CD14-positive monocyte (primary cell): Measurements from ENCODE around the gene CDC37. TPM values are rescaled to one million over a fixed set of nuclear protein-coding genes. Genes with fewer than 3 reads are reported as not detected.
A peak's percentile ranks its signal among the peaks of the same experiment; 100 is the strongest.

Experiments
- DNase-seq, 3 donors: peaks; one replicate each; pipeline ENCODE4 v3.0.0-alpha.2; 2011 to 2022
- H2AFZ ChIP-seq: 2 replicates; pipeline ENCODE4 v1.6.0; 2012; ENCODE audit warnings: mild to moderate bottlenecking, low read depth, low read length, inconsistent platforms; ENCODE audit not compliant: insufficient read depth, poor library complexity, severe bottlenecking
- H3K27ac ChIP-seq, 2 donors: 1 replicate in 1 of 2; 2 replicates in 1 of 2; pipeline ENCODE4 v1.5.1; 2012 to 2013; ENCODE audit warnings: low read length in 2 of 2, control low read depth in 1 of 2, inconsistent platforms in 1 of 2, low read depth in 1 of 2, mild to moderate bottlenecking in 1 of 2
- H3K27me3 ChIP-seq, 2 donors: one replicate each; pipeline versions ENCODE4 v1.6.0 to v1.6.1; 2011 to 2013; ENCODE audit warnings: low read length in 2 of 2; ENCODE audit not compliant: control insufficient read depth in 2 of 2, insufficient read depth in 2 of 2
- H3K36me3 ChIP-seq, 2 donors: replicated peaks in 1 of 2; 1 replicate in 1 of 2; 2 replicates in 1 of 2; pipeline versions ENCODE4 v1.5.1 to v1.6.1; 2012 to 2013; ENCODE audit warnings: low read length in 2 of 2, control low read depth in 1 of 2, inconsistent platforms in 1 of 2, mild to moderate bottlenecking in 1 of 2; ENCODE audit not compliant: insufficient read depth in 2 of 2, control insufficient read depth in 1 of 2
- H3K4me1 ChIP-seq, 2 donors: 1 replicate in 1 of 2; 2 replicates in 1 of 2; pipeline versions ENCODE4 v1.5.1 to v1.6.1; 2012 to 2013; ENCODE audit warnings: low read length in 2 of 2, control low read depth in 1 of 2, inconsistent platforms in 1 of 2, mild to moderate bottlenecking in 1 of 2, moderate library complexity in 1 of 2; ENCODE audit not compliant: insufficient read depth in 2 of 2, control insufficient read depth in 1 of 2
- H3K4me2 ChIP-seq: replicated peaks from 2 replicates; pipeline ENCODE3; 2012; ENCODE audit warnings: low read length, moderate library complexity, mild to moderate bottlenecking; ENCODE audit not compliant: poor library complexity, severe bottlenecking; ENCODE audit errors: extremely low read depth
- H3K4me3 ChIP-seq, 3 experiments: fragments of 200-600 bp in 1 of 3; sonication (generic) in 1 of 3; replicated peaks in 1 of 3; 1 replicate in 2 of 3; 2 replicates in 1 of 3; pipeline ENCODE4 v1.5.1; 2011 to 2013; ENCODE audit warnings: low read length in 3 of 3, mild to moderate bottlenecking in 3 of 3, control low read depth in 2 of 3, low read depth in 2 of 3, inconsistent platforms in 1 of 3, moderate library complexity in 1 of 3
- H3K79me2 ChIP-seq: 2 replicates; pipeline ENCODE4 v1.6.0; 2012; ENCODE audit warnings: mild to moderate bottlenecking, control low read depth, inconsistent platforms, low read length, moderate library complexity; ENCODE audit not compliant: insufficient read depth
- H3K9ac ChIP-seq: 2 replicates; pipeline ENCODE4 v1.6.0; 2017; ENCODE audit warnings: low read length, mild to moderate bottlenecking; ENCODE audit not compliant: insufficient read depth, poor library complexity, severe bottlenecking
- H3K9me3 ChIP-seq, 2 donors: replicated peaks in 1 of 2; 1 replicate in 1 of 2; 2 replicates in 1 of 2; pipeline versions ENCODE4 v1.5.1 to v1.6.1; 2012 to 2013; ENCODE audit warnings: low read length in 2 of 2, control low read depth in 1 of 2; ENCODE audit not compliant: control insufficient read depth in 1 of 2, insufficient read depth in 1 of 2
- H4K20me1 ChIP-seq: 2 replicates; pipeline ENCODE4 v1.6.0; 2012; ENCODE audit warnings: mild to moderate bottlenecking, low read length, control low read depth, moderate library complexity; ENCODE audit not compliant: insufficient read depth
- H3K27ac Mint-ChIP-seq, 7 donors: one replicate each; pipeline ENCODE4 v1.8.0; 2020; ENCODE audit warnings: mild to moderate bottlenecking in 7 of 7, mixed read lengths in 7 of 7, moderate library complexity in 6 of 7, inconsistent platforms in 2 of 7
- H3K27me3 Mint-ChIP-seq, 3 donors: one replicate each; pipeline ENCODE4 v1.8.0; 2021 to 2022; ENCODE audit warnings: low read depth in 3 of 3, mild to moderate bottlenecking in 3 of 3, mixed read lengths in 3 of 3, moderate library complexity in 3 of 3, inconsistent platforms in 1 of 3
- H3K36me3 Mint-ChIP-seq, 2 donors: one replicate each; pipeline ENCODE4 v1.8.0; 2020; ENCODE audit warnings: mixed read lengths in 2 of 2, inconsistent platforms in 1 of 2, mild to moderate bottlenecking in 1 of 2
- H3K4me1 Mint-ChIP-seq: one replicate; pipeline ENCODE4 v1.8.0; 2020; ENCODE audit warnings: mild to moderate bottlenecking, mixed read lengths
- H3K4me3 Mint-ChIP-seq, 2 donors: one replicate each; pipeline ENCODE4 v1.8.0; 2020; ENCODE audit warnings: mild to moderate bottlenecking in 2 of 2, mixed read lengths in 2 of 2, moderate library complexity in 1 of 2
- H3K9me3 Mint-ChIP-seq, 7 donors: one replicate each; pipeline ENCODE4 v1.8.0; 2020 to 2022; ENCODE audit warnings: mixed read lengths in 7 of 7, mild to moderate bottlenecking in 6 of 7, moderate library complexity in 6 of 7, inconsistent platforms in 2 of 7
- CTCF ChIP-seq: fragments of 200-600 bp; IDR thresholded peaks from one replicate; pipeline ENCODE4 v1.8.0; 2022; ENCODE audit warnings: antibody characterized with exemption, mild to moderate bottlenecking
- WGBS: methylation state at CpG from one replicate; pipeline ENCODE4 v1.1.5; 2013; ENCODE audit warnings: missing lambda C conversion rate; ENCODE audit not compliant: insufficient coverage; 5-methylcytosine and 5-hydroxymethylcytosine counted together
- intact Hi-C, 2 donors: fragments of 100-400 bp; cut with micrococcal nuclease; formaldehyde crosslinking; loops; one replicate each; pipeline versions ENCODE4 v1.15.0 to v1.15.1; 2023
- polyA plus RNA-seq, 3 donors: library from polyadenylated mRNA; depleted of rRNA in 1 of 3; unstranded in 2 of 3; stranded (reverse) in 1 of 3; fragments of 300-500 nt in 2 of 3; fragments of >200 nt in 1 of 3; fragmentation: Illumina TruSeq in 2 of 3; gene quantifications; 1 replicate in 2 of 3; 2 replicates in 1 of 3; pipeline ENCODE4 v1.2.3, GENCODE V29; 2012 to 2021

The CDC37 gene
- polyA plus RNA-seq, 3 donors, result 49.3 to 575 (median 54.9) TPM

- no peak overlapping the region for H2AFZ ChIP-seq
- peak overlapping the region; percentile 11 for H3K4me2 ChIP-seq
- peaks cover 63% of the 10 kb centered on the region for H3K79me2 ChIP-seq
- peaks cover 46% of the 10 kb centered on the region for H3K4me1 Mint-ChIP-seq
- H4K20me1 ChIP-seq, result peaks cover 10% of the 10 kb centered on the region
- peaks cover 52 to 56% of the 10 kb centered on the region in 2 donors for H3K4me1 ChIP-seq
- no peak overlapping the region for H3K9ac ChIP-seq
- no peaks in the 10 kb centered on the region for H3K9me3 Mint-ChIP-seq
- peak; percentile 49 to 78 (median 65) for DNase-seq
- H3K4me3 Mint-ChIP-seq, result no peak overlapping the region
- H3K36me3 Mint-ChIP-seq, result peaks cover 32 to 65% of the 10 kb centered on the region in 2 donors
- intact Hi-C loops, result loop anchor here (5.0 kb wide), 1 partner anchor 43 kb away; the partner anchor contains the start of gene RAVER1 (in 2 of the 2)
- peaks cover 35 to 36% of the 10 kb centered on the region in 2 donors for H3K36me3 ChIP-seq
- 50% methylated on average over 3 of the region's 5 CpGs for WGBS
- H3K27me3 Mint-ChIP-seq, result no peaks in the 10 kb centered on the region
- H3K27ac Mint-ChIP-seq, result peak overlapping the region; percentile 66 to 97 (median 86)
- TF ChIP-seq CTCF, result no peak
- H3K9me3 ChIP-seq, result no peaks in the 10 kb centered on the region
- peak overlapping the region; percentile 30 to 40 for H3K27ac ChIP-seq
- H3K4me3 ChIP-seq, result no peak overlapping the region
- no peaks in the 10 kb centered on the region for H3K27me3 ChIP-seq
Measured at GRCh38 chr19:10374931-10375330, 28.4 kb downstream of the CDC37 start.

- peak; percentile 87 to 93 (median 92) for DNase-seq
- H3K27me3 Mint-ChIP-seq, result no peaks in the 10 kb centered on the region
- Histone ChIP-seq H3K4me3 (peak overlapping the region in 1 of 3 experiments; percentile 29), H4K20me1 (peaks cover 21% of the 10 kb centered on the region), H3K9me3 (no peaks in the 10 kb centered on the region), H3K9ac (peak overlapping the region; percentile 43), H3K4me2 (peak overlapping the region; percentile 59), H3K4me1 (peaks cover 33 to 39% of the 10 kb centered on the region in 2 donors), H3K27ac (peak overlapping the region; percentile 85 to 88), H3K79me2 (peaks cover 64% of the 10 kb centered on the region), H2AFZ (no peak overlapping the region), H3K36me3 (peaks cover 45 to 49% of the 10 kb centered on the region in 2 donors), H3K27me3 (no peaks in the 10 kb centered on the region)
- intact Hi-C loops, result loop anchor here (5.0 kb wide), 1 partner anchor 40 kb away; the partner anchor contains the start of gene RAVER1 (in 2 of the 2)
- peaks cover 35% of the 10 kb centered on the region for H3K4me1 Mint-ChIP-seq
- H3K27ac Mint-ChIP-seq, result peak overlapping the region; percentile 96 to 99 (median 97)
- H3K36me3 Mint-ChIP-seq, result peaks cover 44 to 76% of the 10 kb centered on the region in 2 donors
- WGBS, result 0% methylated on average over 1 of the region's 3 CpGs
- H3K9me3 Mint-ChIP-seq, result no peaks in the 10 kb centered on the region
- no peak for TF ChIP-seq CTCF
- peak overlapping the region; percentile 39 to 65 for H3K4me3 Mint-ChIP-seq
Measured at GRCh38 chr19:10372690-10373089, 30.7 kb downstream of the CDC37 start.
